Stimulated activated CD8-positive, alpha-beta memory T cell treated with anti-CD3 and anti-CD28 coated beads, Interleukin-12 subunit alpha, Interleukin-12 subunit beta, amount 100 ng/mL, for 4 hours (primary cell): ENCODE results near the gene CPZ.
"Not testable (repeated sequence)": the region's sequence is repeated elsewhere in the genome, so short reads cannot be mapped to it uniquely, and the experiment has no call there.

ENCODE experiments used
- DNase-seq: peaks from one replicate; pipeline ENCODE4 v3.0.0-alpha.2; 2020; ENCODE audit warnings: low read depth

Gene CPZ

GRCh38 chr4:8610858-8611616 is 18.5 kb downstream of the CPZ start:
- no peak for DNase-seq

GRCh38 chr4:8612646-8613045 is 20.1 kb downstream of the CPZ start:
- no peak for DNase-seq

GRCh38 chr4:8613421-8614364 is 21.1 kb downstream of the CPZ start:
- DNase-seq = no peak

GRCh38 chr4:8614365-8615193 is 22.0 kb downstream of the CPZ start:
- DNase-seq = no peak

- no peak for DNase-seq
Observed at GRCh38 chr4:8615366-8615765, 22.8 kb downstream of the CPZ start.

- no peak for DNase-seq
Observed at GRCh38 chr4:8615921-8616787, 23.6 kb downstream of the CPZ start.

GRCh38 chr4:8616831-8617230 is 24.3 kb downstream of the CPZ start:
- DNase-seq = no peak

- no peak for DNase-seq
Observed at GRCh38 chr4:8617486-8618040, 25.0 kb downstream of the CPZ start.

GRCh38 chr4:8618421-8618820 is 25.9 kb downstream of the CPZ start:
- no peak for DNase-seq

GRCh38 chr4:8618961-8619720 is 26.6 kb downstream of the CPZ start:
- DNase-seq = no peak

- DNase-seq = not testable (repeated sequence)
Observed at GRCh38 chr4:8621135-8621534, 28.6 kb downstream of the CPZ start.

- DNase-seq = not testable (repeated sequence)
Observed at GRCh38 chr4:8624601-8625272, 32.2 kb downstream of the CPZ start.

- DNase-seq = not testable (repeated sequence)
Observed at GRCh38 chr4:8630240-8630905, 37.8 kb downstream of the CPZ start.

GRCh38 chr4:8631896-8632295 is 39.3 kb downstream of the CPZ start:
- DNase-seq = not testable (repeated sequence)

- not testable (repeated sequence) for DNase-seq
Observed at GRCh38 chr4:8634773-8635172, 42.2 kb downstream of the CPZ start.

- DNase-seq = not testable (repeated sequence)
Observed at GRCh38 chr4:8635897-8636554, 43.5 kb downstream of the CPZ start.

GRCh38 chr4:8637456-8637984 is 45.0 kb downstream of the CPZ start:
- DNase-seq = no peak

GRCh38 chr4:8639021-8639420 is 46.5 kb downstream of the CPZ start:
- DNase-seq = no peak
